Hepatocyte (in vitro differentiated cells): ENCODE data around the gene PRRG3.

ENCODE experiments used
- CTCF ChIP-seq: fragments of 200-600 bp; sonication (generic); IDR thresholded peaks from 2 replicates; pipeline ENCODE4 v1.5.1; 2016; ENCODE audit warnings: antibody characterized with exemption, mild to moderate bottlenecking; ENCODE audit not compliant: poor library complexity
- EZH2 ChIP-seq: fragments of 200-600 bp; sonication (generic); IDR thresholded peaks from 2 replicates; pipeline ENCODE4 v1.6.1; 2016; ENCODE audit warnings: antibody characterized with exemption, mild to moderate bottlenecking, borderline replicate concordance
- EZH2phosphoT487 ChIP-seq: fragments of 200-600 bp; sonication (generic); IDR thresholded peaks from one replicate; pipeline ENCODE4 v1.6.1; 2018; ENCODE audit warnings: antibody characterized with exemption, mild to moderate bottlenecking, low read depth, moderate library complexity; ENCODE audit not compliant: unreplicated experiment, severe bottlenecking

- TF ChIP-seq CTCF (no peak), EZH2phosphoT487 (no peak), EZH2 (no peak)
These were observed 47.1 kb downstream of the PRRG3 start for GRCh38 chrX:151742311-151742710.
